Astrocyte of the cerebellum (primary cell): Measurements from ENCODE around the gene VAMP8.

Experiments
- DNase-seq: peaks from one replicate; pipeline ENCODE4 v3.0.0-alpha.2; 2011; ENCODE audit warnings: low read depth
- H3K4me3 ChIP-seq: 2 replicates; pipeline ENCODE4 v1.5.1; 2011; ENCODE audit warnings: mild to moderate bottlenecking, low read depth, low read length, moderate library complexity
- in situ Hi-C: cut with HindIII; loops from 2 replicates; pipeline ENCODE4 v1.10.0; 2017; ENCODE audit warnings: low sequenced_read_pairs
- TF ChIP-seq, protein P1 (sequence below): IDR thresholded peaks from 2 replicates; pipeline ENCODE4 v1.5.1; 2012; ENCODE audit warnings: low read length, low read depth, moderate library complexity, mild to moderate bottlenecking; ENCODE audit errors: missing control alignments

Gene VAMP8

DNA sequence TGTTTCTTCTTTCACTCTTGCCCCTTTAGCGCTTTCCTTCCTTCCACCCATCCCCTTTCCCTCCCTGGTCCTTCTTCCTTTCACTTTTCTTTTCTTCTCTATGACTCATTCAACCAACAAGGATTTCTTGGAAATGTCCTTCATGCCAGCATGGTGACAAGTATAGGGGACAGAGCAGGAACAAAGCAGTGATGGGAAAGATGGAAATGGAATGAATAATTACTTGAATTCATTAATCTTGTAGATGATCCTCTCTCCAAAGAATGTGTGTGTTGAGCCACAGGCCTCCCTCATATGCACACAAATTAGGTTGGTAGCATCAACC is 8.4 kb downstream of the VAMP8 start:
- TF ChIP-seq, protein P1, sequence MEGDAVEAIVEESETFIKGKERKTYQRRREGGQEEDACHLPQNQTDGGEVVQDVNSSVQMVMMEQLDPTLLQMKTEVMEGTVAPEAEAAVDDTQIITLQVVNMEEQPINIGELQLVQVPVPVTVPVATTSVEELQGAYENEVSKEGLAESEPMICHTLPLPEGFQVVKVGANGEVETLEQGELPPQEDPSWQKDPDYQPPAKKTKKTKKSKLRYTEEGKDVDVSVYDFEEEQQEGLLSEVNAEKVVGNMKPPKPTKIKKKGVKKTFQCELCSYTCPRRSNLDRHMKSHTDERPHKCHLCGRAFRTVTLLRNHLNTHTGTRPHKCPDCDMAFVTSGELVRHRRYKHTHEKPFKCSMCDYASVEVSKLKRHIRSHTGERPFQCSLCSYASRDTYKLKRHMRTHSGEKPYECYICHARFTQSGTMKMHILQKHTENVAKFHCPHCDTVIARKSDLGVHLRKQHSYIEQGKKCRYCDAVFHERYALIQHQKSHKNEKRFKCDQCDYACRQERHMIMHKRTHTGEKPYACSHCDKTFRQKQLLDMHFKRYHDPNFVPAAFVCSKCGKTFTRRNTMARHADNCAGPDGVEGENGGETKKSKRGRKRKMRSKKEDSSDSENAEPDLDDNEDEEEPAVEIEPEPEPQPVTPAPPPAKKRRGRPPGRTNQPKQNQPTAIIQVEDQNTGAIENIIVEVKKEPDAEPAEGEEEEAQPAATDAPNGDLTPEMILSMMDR = no peak
- H3K4me3 ChIP-seq = peak overlapping the region; percentile 53
- in situ Hi-C loops = no loop called here
- DNase-seq = peak; percentile 27

DNA sequence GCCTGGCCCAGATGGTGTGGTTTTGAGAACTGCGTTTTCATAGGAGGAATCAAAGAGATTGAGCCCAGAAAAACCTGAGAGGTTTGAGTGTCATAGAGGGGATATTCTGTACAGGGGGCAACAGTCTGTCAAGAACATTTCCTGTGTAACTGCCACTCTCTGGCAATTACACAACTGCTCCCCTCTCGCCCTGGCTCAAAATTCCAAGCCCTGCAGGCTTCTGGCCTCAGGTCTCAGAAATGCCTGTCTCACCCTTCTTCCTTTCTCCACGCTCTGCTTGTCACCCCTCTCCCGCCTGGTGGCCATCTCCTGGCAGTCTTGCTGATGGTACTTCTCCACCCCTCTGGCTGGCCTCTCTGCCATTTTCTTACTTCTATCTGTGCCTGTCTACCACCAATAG is 10.8 kb downstream of the VAMP8 start:
- no peak overlapping the region for H3K4me3 ChIP-seq
- DNase-seq = no peak
- in situ Hi-C loops = no loop called here
- TF ChIP-seq, protein P1 = no peak

DNA sequence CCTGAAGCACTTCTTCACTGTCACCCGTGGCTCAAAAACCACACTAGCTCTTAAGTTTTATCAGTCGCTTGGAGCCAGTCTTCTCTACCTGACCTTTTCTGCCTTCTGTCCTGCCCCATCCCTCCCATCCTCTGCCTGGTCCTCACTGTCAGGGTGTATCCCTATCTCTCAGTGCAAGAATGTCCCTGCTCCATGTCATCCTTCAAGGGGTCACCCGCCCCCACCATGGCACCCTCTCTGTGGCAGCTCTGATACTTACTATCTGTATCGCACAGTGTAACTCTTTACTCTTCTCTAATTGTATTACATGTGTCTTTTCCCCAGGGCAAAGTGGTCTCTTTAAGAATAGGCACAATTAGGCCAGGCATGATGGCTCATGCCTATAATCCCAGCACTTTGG is 11.3 kb downstream of the VAMP8 start:
- in situ Hi-C loops = no loop called here
- DNase-seq = no peak
- TF ChIP-seq, protein P1 = no peak
- H3K4me3 ChIP-seq = no peak overlapping the region

DNA sequence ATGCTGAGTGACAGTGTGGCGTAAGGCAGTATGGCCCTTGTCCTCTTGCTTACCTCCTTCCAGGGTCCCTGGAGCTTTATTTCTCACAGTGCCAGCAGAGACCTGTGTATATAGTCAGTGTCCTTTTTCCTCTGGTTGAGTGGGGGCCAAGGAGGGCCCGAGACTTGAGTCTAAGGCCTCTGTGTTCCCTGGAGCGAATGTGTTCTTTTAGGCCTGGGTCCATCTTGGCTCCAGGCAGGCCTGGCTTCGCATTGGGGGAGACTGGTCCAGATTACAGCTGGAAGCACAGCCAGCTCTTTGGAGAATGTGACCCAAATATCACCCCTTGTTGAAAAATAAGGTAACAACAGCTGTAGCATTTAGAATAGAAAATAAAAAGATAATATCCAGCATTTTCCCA is 11.8 kb downstream of the VAMP8 start:
- H3K4me3 ChIP-seq = no peak overlapping the region
- in situ Hi-C loops = no loop called here
- TF ChIP-seq, protein P1 = no peak

DNA sequence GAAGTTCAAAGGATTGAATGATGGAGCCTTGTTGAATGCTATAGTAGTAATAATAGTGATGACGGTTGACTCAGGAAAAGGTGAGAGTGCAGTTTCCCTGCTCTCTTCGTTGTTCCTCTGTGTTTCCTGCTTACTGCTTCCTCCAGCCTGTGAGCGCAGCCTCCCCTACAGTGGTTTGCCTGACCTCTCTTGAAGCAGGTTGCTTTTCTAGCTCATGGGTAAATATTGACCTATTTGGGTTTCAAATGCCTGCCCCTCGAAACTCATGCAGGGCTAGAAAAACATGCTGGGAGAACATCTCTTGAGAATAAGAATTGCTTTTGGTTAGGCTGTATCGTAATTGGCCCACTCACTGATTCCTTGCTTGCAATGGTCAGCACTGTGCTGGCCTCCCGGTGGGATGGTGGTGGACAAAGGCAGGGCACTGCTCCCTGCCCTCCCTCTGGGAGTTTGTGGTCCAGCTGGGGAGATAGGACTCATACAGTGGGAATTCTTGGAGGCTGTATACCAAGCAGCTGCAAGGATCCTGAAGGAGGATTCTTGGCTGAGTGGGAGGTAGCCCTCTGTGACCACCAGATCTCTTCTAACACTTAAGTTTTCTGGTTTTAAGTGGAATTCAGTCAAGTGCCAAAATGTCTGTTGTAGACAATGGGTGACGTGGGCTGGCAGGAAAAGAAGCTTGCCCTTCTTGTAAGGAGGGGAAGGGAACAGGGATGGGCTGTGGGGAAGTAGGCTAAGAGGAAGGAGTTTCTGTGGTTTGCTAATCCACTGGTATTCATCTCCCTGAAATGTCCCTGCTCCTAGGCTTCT is 12.8 kb downstream of the VAMP8 start:
- in situ Hi-C loops = no loop called here
- no peak overlapping the region for H3K4me3 ChIP-seq
- DNase-seq = peak; percentile 100
- TF ChIP-seq, protein P1 = no peak

More for the DNA sequence above, 11.8 kb downstream of the VAMP8 start:
- no peak for DNase-seq

DNA sequence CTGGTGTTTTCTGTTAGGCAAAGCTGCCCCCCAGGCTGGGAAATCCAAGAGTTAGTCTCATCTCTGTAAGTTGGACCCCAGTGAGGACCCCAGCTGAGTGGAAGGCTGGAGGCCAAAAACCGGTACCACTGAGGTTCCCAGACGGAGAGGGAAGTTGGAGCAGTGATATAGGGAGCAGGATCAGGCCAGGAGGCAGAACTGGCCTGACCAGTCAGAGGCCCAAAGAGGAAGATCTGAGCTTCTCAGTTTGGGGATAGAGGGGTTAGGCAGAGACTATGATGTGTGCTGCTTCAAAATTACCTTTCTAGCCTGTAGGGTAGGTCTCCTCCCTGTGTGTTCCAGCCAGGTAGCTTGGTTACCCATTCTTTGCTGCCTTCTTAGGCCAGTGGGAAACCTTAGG is 13.6 kb downstream of the VAMP8 start:
- TF ChIP-seq, protein P1 = no peak
- in situ Hi-C loops = no loop called here
- no peak for DNase-seq
- peak overlapping the region; percentile 4 for H3K4me3 ChIP-seq
